Stimulated activated CD4-positive, alpha-beta T cell treated with anti-CD3 and anti-CD28 coated beads, Interleukin-12 subunit alpha, Interleukin-12 subunit beta, amount 100 ng/mL, for 24 hours (primary cell): Measurements from ENCODE around the gene TCIRG1.

Experiments
- DNase-seq, 2 experiments: peaks; one replicate each; pipeline ENCODE4 v3.0.0-alpha.2; 2020; ENCODE audit warnings: low read depth in 2 of 2

Gene TCIRG1

GRCh38 chr11:68004551-68005335, 34.1 kb upstream of the TCIRG1 start:
- DNase-seq, result no peak

- no peak for DNase-seq
These were observed 32.1 kb upstream of the TCIRG1 start for GRCh38 chr11:68006606-68007166.

GRCh38 chr11:68007498-68008380, 31.1 kb upstream of the TCIRG1 start:
- no peak for DNase-seq

GRCh38 chr11:68008381-68009337, 30.2 kb upstream of the TCIRG1 start:
- DNase-seq, result no peak

- DNase-seq, result no peak
These were observed 29.3 kb upstream of the TCIRG1 start for GRCh38 chr11:68009391-68010089.

- DNase-seq, result no peak
These were observed 28.5 kb upstream of the TCIRG1 start, which contains the start of gene ALDH3B1 for GRCh38 chr11:68010090-68011041. Gene ALDH3B1, plus strand, starts transcription at chr11:68010327. Its CDS starts 4,971 bp downstream, at chr11:68015298.

GRCh38 chr11:68011051-68011943, 27.5 kb upstream of the TCIRG1 start:
- DNase-seq, result no peak

- no peak for DNase-seq
These were observed 26.6 kb upstream of the TCIRG1 start for GRCh38 chr11:68012044-68012842.

- no peak for DNase-seq
These were observed 25.8 kb upstream of the TCIRG1 start for GRCh38 chr11:68012843-68013610.

GRCh38 chr11:68013611-68014156, 25.1 kb upstream of the TCIRG1 start:
- DNase-seq, result no peak

GRCh38 chr11:68014157-68014946, 24.5 kb upstream of the TCIRG1 start:
- no peak for DNase-seq

- no peak for DNase-seq
These were observed 23.8 kb upstream of the TCIRG1 start for GRCh38 chr11:68014947-68015447.

GRCh38 chr11:68015467-68015866, 23.4 kb upstream of the TCIRG1 start:
- no peak for DNase-seq

GRCh38 chr11:68016161-68016903, 22.5 kb upstream of the TCIRG1 start:
- no peak for DNase-seq
